ENCODE results near the gene EMCN.

GRCh38 chr4:100360211-100360610 is 157.6 kb downstream of the EMCN start:
- TF ChIP-seq POLR2AphosphoS5 (IDR thresholded peaks at IDR 0.05) (no peak), CTCF (IDR thresholded peaks at IDR 0.05) (no peak)
